GM19099 (cell line): ENCODE results near the gene CENPQ.

Experiments used
- POLR2A ChIP-seq: IDR thresholded peaks from 3 replicates; pipeline ENCODE4 v1.6.1; 2011; ENCODE audit warnings: low read depth; ENCODE audit not compliant: insufficient read length; ENCODE audit errors: extremely low read depth

The CENPQ gene

DNA sequence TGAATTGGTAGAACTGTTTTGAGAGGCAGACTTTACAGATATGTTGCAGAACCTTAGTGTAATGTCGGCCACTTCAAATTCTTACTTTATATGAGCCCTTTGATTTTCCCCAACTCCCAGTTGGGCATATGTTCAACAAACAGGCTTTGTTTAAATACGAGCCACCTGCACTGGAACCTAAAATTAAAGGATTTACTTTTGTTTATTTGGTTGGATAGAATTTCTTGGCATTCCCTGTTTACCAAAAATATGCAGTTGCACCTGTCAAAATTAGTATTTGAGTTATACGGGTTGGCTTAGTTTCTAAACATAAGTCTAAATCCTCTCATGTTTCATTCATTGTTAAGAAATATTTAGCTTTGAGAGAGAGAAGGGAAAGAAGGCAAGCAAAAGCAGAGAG is 34.1 kb downstream of the CENPQ start:
- no peak for TF ChIP-seq POLR2A

DNA sequence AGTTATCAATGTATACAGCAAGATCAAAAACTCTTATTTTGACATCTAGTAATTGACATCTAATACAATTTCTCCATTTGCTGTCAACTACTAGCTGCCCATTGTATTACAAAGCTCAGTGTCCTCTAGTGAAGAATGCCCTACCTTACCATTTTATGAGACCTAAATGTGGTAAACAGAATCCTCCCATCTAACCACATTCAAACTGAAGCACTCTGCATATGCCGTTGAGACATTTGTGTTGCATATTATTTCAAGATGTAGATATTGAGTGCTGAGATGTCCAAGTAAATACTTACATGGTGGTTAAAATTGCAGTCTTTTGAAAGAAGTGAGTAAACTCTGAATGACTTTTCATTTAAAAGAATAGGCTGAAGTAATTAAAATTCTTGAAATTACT is 36.0 kb downstream of the CENPQ start:
- no peak for TF ChIP-seq POLR2A

DNA sequence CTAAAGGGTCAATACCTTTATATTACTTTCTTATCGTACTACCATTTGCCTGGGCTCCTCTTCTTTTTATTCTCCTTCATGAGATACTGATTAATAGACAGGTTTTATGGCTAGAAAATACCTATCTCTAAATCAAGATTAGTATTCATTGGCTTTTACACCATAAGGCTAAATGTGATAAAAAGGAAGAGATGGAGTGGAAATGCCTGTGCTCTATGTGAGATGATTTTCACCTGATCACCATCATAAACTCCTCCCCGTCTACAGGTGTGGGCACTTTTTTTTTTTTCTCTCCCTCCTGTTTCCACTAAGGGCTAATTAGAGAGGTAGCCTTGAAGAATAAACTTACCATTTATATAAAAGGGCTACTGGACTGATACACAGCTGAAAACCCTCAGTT is 36.5 kb downstream of the CENPQ start, which contains the start of gene GLYATL3:
Gene GLYATL3, plus strand, starts transcription at position 301 of the 400 bp plus-strand sequence. CDS start 12,068 bp downstream, outside the sequence.
- TF ChIP-seq POLR2A = no peak

DNA sequence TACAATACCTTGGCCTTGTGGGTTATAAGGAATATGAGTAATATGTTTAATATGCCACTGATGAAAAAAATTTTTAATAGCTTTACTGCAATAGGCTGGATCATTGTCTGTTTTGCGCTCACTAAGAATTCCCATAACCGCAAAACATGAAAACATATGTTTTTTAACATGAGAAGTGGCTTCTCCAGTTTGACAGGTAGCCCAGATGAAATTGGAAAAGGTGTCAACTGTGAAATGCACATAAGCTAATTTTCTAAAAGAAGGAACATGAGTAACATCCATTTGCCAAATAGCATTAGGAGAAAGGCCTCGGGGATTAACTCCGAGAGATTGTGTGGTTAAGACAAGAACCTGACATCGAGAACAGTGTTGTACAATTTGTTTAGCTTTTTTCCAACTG is 41.5 kb downstream of the CENPQ start:
- no peak for TF ChIP-seq POLR2A

DNA sequence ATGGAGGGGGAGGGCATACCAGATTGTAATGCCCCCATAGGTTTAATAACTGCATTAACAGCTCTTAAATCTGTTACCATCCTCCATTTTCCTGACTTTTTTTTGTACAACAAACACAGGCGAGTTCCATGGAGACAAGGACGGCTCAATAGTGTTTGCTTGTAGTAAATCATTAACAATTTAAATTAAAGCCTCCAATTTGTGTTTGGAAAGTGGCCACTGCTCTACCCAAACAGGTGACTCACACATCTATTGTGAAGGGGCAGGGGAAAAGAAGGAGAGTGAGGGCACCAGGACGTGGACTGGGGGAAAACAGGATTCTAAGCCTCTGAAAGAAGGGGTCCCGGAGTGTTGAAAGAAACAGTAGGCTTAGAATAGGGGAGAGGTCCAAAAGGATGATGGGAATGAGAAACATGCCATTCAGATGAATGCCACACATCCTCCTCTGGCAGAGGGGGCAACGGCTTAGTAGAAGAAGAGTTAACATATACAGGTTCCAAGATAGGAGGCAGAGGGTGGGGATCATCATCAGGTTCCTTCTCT is 43.5 kb downstream of the CENPQ start:
- no peak for TF ChIP-seq POLR2A

DNA sequence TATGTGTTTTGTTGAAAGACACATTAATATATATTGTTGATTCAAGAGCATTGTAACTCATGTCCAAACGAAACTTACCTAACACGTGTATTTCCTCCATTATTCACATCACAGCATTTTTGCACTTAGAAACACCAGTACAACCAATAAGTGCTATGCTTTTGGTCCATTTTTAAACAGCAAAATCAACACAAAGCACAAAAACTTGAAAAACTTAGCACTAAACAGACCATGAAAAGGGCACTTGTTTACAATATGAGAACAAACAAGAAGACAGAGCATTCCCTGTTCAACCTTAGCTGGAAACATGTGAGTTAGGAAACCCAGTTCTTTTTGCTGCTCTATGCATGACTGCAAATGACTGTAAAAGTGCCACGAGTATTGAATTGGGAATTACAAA is 46.2 kb downstream of the CENPQ start:
- TF ChIP-seq POLR2A = no peak

DNA sequence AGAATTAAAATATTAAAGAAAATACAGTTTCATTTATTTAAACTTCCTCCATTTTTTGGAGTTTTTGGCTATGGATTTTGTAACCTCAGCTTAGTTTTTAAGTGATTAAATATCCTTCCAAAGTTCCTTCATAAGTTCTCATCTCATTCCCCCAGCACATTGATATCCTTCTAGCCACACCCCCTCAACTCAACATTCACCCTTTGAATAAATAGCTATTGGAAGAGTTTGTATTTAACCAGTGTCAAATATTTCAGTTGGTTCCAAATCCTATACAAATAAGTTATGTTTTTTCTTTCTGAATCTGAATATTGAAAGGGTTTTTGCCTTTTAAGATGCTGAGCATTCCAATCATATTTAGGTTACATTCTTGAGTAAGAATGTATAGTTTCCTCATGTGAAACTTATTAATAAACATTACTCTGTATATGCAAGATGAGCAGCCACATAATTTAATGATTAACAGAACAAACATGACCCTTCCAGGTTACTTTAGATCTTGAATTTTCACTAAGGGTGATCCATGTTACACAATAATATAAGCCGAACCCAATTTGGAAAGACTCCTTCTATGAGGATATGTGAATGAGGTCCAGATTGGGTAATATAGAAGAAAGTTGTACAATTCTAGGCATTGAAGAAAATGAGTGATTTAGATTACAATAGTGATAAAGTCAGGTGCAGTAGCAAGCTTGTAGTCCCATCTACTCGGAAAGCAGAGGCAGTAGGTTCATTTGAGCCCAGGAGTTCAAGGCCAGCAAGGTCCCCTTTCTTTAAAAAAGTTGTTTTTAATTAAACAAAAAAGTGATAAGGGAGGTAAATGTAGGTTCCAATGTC is 50.2 kb downstream of the CENPQ start:
- TF ChIP-seq POLR2A = no peak

DNA sequence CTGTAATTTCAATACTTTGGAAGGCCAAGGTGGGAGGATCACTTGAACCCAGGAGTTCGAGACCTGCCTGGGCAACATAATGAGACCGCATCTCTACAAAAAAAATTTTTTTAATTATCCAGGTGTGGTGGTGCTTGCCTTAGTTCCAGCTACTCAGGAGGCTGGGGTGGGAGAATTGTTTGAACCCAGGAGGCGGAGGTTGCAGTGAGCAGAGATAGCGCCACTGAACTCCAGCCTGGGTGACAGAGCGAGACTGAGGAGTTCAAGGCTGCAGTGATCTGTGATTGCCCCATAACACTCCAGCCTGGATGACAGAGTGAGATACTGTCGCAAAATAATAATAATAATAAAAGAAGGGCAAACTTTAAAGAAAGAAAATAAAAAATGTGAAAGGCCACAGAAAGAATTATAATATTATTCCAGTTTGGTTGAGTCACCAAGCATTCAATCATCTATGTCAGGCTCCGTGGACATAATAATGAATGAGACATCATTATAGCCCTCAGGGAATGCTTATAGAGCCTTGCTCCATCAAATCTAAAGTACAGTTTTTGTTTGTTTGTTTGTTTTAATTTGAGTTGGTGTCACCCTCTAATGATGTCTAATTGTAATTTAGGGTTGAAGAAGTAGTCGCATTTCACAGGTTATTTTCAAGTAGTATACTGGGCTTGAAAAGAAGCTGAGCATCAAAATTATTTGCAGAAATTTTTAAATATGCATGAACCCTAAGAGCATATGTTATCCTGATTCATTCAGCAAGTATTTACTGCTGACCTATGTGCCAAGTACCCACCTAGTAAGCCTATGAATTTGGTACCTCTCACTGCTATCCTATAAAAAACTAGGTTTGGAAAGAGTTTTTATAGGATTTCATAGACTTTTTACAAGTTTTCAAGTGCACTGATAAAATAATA is 51.7 kb downstream of the CENPQ start:
- TF ChIP-seq POLR2A = no peak

DNA sequence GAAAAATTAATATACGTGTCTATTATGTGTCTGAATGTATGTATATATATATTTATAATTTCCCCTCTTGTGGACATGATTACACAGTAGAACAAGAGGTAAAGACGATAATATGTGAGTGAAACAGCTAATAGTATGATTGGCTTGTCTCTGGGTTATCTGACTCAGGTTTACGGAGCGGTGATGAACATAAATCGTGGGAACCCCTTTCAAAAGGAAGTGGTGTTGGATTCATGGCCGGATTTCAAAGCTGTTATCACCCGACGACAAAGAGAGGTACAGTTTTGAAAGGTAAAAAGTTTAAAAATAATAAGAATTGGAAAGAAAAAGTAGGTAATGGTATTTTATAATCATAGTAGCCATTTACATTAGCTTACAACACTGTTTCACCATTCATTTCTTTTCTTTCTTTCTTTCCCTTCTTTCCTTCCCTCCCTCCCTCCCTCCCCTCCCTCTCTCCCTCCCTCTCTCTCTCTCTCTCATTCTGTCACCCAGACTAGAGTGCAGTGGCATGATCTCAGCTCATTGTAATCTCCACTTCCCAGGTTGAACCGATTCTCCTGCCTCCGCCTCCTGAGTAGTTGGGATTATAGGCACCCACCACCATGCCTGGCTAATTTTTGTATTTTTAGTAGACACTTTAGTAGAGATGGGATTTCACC is 52.4 kb downstream of the CENPQ start:
- no peak for TF ChIP-seq POLR2A

DNA sequence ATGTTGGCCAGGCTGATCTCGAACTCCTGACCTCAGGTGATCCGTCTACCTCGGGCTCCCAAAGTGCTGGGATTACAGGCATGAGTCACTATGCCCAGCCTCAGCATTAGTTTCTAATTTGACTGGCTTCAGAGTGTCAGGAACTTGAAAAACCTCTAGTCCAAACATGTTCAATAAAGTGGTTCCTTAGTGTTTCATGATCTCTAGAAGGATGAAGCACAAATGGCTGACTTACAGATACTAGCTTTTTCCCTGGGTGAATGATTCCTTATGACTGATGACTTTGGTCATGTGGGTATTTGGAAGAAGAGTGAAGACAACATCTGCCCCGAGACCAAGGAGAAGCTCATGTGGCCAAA is 53.0 kb downstream of the CENPQ start:
- no peak for TF ChIP-seq POLR2A

DNA sequence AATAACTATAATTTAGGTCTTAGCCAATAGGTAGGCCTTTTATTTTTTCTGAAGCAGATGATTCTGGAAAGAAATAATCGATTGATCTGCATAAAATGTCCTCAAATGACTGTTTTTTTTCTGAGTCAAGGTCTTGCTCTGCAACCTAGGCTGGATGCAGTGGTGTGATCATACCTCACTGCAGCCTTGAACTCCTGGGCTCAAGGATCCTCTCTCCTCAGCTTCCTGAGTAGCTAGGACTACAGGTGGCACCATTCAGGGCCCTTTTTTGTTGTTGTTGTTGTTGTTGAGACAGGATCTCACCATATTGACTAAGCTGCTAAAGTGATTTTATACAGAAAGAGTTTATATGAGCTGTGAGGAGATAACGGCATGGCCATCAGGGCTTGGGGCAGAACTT is 54.7 kb downstream of the CENPQ start:
- TF ChIP-seq POLR2A = no peak

DNA sequence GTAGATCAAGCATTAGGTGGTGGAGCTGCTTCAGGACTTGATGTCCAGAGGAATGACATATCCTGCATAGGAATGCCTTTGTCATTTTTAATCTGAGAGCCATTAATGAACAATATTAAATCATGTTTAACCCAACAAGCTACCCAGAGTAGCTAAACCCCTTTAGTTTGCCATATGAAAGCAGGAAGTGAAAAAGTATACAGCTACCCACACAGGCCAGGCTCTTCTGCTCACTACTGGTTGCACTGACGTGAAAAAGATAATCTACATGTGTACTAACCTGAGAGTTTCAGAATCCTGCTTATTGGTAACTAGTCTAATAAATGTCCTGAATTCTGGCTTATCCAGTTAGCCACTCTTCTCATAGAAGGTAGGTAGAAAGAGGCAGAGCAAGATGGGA is 56.5 kb downstream of the CENPQ start:
- no peak for TF ChIP-seq POLR2A

DNA sequence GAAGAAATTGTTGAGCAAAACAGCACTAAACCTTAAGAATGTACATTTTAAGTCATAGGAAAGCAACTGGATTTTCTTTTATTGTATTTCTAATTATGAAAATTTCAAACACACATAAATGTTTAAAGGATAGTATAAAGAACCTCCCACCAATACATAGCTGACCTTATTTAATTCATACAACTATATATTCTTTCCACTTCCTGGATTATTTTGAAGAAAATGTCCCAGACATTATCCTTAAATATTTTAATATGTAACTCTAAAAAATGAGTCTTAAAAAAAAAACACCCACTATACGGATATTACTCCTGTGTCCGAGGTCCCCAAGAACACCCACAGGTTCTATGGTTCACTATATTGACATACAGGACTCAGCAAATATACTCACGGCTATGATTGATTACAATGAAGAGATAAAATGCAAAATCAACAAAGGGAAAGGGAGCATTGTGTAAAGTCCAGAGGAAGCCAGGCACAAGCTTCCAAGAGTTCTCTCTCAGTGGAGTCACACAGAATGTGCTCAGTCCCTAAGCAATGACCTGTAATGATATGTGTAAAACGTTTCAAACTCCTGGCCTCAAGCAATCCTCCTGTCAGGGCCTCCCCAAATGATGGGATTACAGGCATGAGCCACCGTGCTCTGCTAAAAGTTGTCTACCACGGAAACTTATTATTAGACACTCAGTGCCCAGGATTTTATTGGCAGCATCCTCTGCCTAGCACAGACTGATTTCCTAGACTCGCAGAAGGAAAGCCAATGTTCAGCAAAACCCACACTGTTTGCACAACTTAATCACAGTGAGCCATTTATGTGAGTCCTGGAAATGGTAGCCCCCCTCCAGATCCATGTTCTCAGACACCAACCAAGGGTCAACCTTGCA is 59.8 kb downstream of the CENPQ start:
- no peak for TF ChIP-seq POLR2A

DNA sequence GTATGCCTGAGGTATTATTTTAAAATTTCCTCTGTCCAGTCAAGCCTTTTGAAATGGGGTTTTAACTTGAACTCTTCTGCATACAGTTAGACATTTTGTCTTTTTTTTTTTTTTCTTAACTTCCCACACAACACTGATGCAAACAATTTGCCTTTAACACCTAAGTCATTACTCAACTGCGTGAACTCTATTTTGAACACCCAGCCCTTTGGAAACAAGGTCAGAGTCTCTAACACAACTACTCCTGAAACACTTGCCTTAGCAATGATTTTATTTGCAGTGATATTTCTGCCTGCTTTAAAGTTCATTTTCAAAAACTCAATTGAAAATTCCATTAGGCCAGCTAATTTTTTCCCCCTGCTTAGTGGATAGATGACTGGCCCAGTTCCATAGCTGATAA is 60.7 kb downstream of the CENPQ start:
- TF ChIP-seq POLR2A = no peak

DNA sequence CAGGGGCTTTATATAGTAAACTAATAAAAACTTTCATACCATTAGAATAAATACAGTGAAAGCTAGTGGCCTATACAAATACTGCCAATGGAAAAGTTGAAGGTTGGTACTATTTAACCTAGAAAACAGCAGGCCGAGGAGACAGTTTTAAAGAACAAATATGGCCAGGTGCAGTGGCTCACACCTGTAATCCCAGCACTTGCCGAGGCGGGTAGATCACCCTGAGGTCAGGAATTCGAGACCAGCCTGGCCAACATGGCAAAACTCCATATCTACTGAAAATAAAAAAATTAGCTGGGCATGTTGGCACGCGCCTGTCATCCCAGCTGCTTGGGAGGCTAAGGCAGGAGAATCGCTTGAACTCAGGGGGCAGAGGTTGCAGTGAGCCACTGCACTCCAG is 61.4 kb downstream of the CENPQ start:
- TF ChIP-seq POLR2A = no peak

DNA sequence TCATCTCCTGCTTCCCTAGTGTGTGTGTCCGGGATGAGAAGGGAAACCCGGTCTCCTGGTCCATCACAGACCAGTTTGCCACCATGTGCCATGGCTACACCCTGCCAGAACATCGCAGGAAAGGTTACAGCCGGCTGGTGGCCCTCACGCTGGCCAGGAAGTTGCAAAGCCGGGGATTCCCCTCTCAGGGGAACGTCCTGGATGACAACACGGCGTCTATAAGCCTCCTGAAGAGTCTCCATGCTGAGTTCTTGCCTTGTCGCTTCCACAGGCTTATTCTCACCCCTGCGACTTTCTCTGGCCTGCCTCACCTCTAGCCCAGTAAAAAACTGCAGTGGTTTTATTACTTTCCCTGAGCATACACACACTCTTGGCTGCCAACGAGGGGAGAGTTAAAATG is 63.4 kb downstream of the CENPQ start:
- TF ChIP-seq POLR2A = no peak
